Tibial nerve (tissue), 4 donors: ENCODE results near the gene ALDH4A1.

ENCODE experiments used
- CTCF ChIP-seq, 5 experiments: fragments of 200-600 bp in 3 of 5; fragments of 450-650 bp in 2 of 5; sonication (generic) in 3 of 5; IDR thresholded peaks; one replicate each; pipeline ENCODE4 v1.5.1; 2016 to 2019; ENCODE audit warnings: antibody characterized with exemption in 5 of 5, mild to moderate bottlenecking in 3 of 5, moderate library complexity in 2 of 5
- EP300 ChIP-seq, 2 donors: sonication (generic); formaldehyde crosslinking; IDR thresholded peaks; one replicate each; pipeline ENCODE4 v1.6.1; 2017; ENCODE audit warnings: antibody characterized with exemption in 2 of 2, mild to moderate bottlenecking in 1 of 2
- POLR2A ChIP-seq, 2 donors: fragments of 450-650 bp; IDR thresholded peaks; one replicate each; pipeline ENCODE4 v1.6.1; 2017; ENCODE audit warnings: antibody characterized with exemption in 2 of 2, mild to moderate bottlenecking in 2 of 2, moderate library complexity in 2 of 2

- TF ChIP-seq CTCF (IDR thresholded peaks at IDR 0.05): no peak
- no peak for TF ChIP-seq POLR2A (IDR thresholded peaks at IDR 0.05)
- TF ChIP-seq EP300 (IDR thresholded peaks at IDR 0.05): no peak
Measured at GRCh38 chr1:18928406-18928805, 26.1 kb upstream of the ALDH4A1 start.
